GM12878 (cell line): Measurements from ENCODE around the gene FAM81A. TPM values are rescaled to one million over a fixed set of nuclear protein-coding genes. Genes with fewer than 3 reads are reported as not detected.

Experiments used
- ATAC-seq: fragments of 200-7000 bp; cut with Tn5 transposase; 3 replicates; pipeline ENCODE4 v1.9.1; 2020; ENCODE audit warnings: mild to moderate bottlenecking, moderate library complexity
- BruUV-seq: library from RNA; stranded (reverse); fragments of 400-500 nt; replicated peaks from 2 replicates; lab custom pipeline; 2021; lab: Mats Ljungman, UMichigan
- CTCF ChIA-PET: fragments of 300-600 bp; sonication (Branson Sonifier 250); formaldehyde crosslinking; extraction: SDS; loops from one replicate; lab custom pipeline; 2021; ENCODE audit warnings: inconsistent platforms; lab: Yijun Ruan, JAX
- POLR2A ChIA-PET: fragments of 350-600 bp; formaldehyde crosslinking; extraction: SDS; loops from one replicate; lab custom pipeline; 2021; ENCODE audit warnings: inconsistent platforms; lab: Charles Lee
- RAD21 ChIA-PET: fragments of 300-600 bp; sonication (Branson Sonifier 250); formaldehyde crosslinking; loops from one replicate; lab custom pipeline; 2023; ENCODE audit warnings: antibody characterized with exemption; ENCODE audit not compliant: unreplicated experiment; lab: Charles Lee
- SMC1A ChIA-PET: fragments of 300-600 bp; sonication (Branson Sonifier 250); formaldehyde crosslinking; loops from one replicate; lab custom pipeline; 2023; ENCODE audit not compliant: unreplicated experiment, uncharacterized antibody; lab: Charles Lee
- DNase-seq: peaks from one replicate; pipeline ENCODE4 v3.0.0-alpha.2; 2011; ENCODE audit warnings: low read depth, low spot score
- FAIRE-seq: peaks from 3 replicates; lab custom pipeline; 2011; peaks lifted over from hg19 to GRCh38; lab: Jason Lieb, UNC
- H2AFZ ChIP-seq: 2 replicates; pipeline ENCODE4 v1.6.0; 2011; ENCODE audit warnings: low read depth, low read length, control low read depth; ENCODE audit not compliant: control insufficient read depth
- H3K27ac ChIP-seq: 2 replicates; pipeline ENCODE4 v1.5.1; 2011; ENCODE audit warnings: control low read depth; ENCODE audit not compliant: control insufficient read depth, insufficient read depth
- H3K27me3 ChIP-seq, 2 experiments: replicated peaks in 1 of 2; 2 replicates each; pipeline versions ENCODE4 v1.6.0 to v1.6.1; 2011; ENCODE audit warnings: low read length in 1 of 2; ENCODE audit not compliant: control insufficient read depth in 2 of 2, insufficient read depth in 2 of 2
- H3K36me3 ChIP-seq, 2 experiments: 2 replicates each; pipeline ENCODE4 v1.5.1; 2011; ENCODE audit warnings: low read length in 1 of 2; ENCODE audit not compliant: control insufficient read depth in 2 of 2, insufficient read depth in 2 of 2
- H3K4me1 ChIP-seq: 2 replicates; pipeline ENCODE4 v1.6.1; 2011; ENCODE audit warnings: mild to moderate bottlenecking, low read length, moderate library complexity, mixed read lengths; ENCODE audit not compliant: control insufficient read depth, insufficient read depth
- H3K4me2 ChIP-seq: 2 replicates; pipeline ENCODE4 v1.6.0; 2011; ENCODE audit warnings: control low read depth; ENCODE audit not compliant: control insufficient read depth, insufficient read depth
- H3K4me3 ChIP-seq: fragments of 200-600 bp; sonication (generic); 2 replicates; pipeline ENCODE4 v1.5.1; 2016
- H3K79me2 ChIP-seq: 2 replicates; pipeline ENCODE4 v1.6.0; 2011; ENCODE audit warnings: low read length; ENCODE audit not compliant: control insufficient read depth, insufficient read depth
- H3K9ac ChIP-seq: 2 replicates; pipeline ENCODE4 v1.8.0; 2011; ENCODE audit warnings: low read length, control low read depth, mixed read lengths; ENCODE audit not compliant: control insufficient read depth, insufficient read depth
- H3K9me3 ChIP-seq: replicated peaks from 3 replicates; pipeline ENCODE4 v1.5.1; 2011; ENCODE audit warnings: mild to moderate bottlenecking, low read length; ENCODE audit not compliant: control insufficient read depth, insufficient read depth
- H4K20me1 ChIP-seq: 2 replicates; pipeline ENCODE4 v1.6.0; 2011; ENCODE audit not compliant: control insufficient read depth, insufficient read depth
- REST ChIP-seq: IDR thresholded peaks from 2 replicates; pipeline ENCODE4 v1.6.1; 2012; ENCODE audit warnings: mild to moderate bottlenecking, low read depth, low read length
- ZBTB40 ChIP-seq: fragments of 450-650 bp; IDR thresholded peaks from 2 replicates; pipeline ENCODE4 v1.6.1; 2016; ENCODE audit warnings: mild to moderate bottlenecking, moderate library complexity, borderline replicate concordance
- ZNF24 ChIP-seq: fragments of 450-650 bp; IDR thresholded peaks from 2 replicates; pipeline ENCODE4 v1.6.1; 2017; ENCODE audit warnings: antibody characterized with exemption, mild to moderate bottlenecking
- WGBS: methylation state at CpG from one replicate; pipeline ENCODE4 v1.1.6; 2016; ENCODE audit warnings: low lambda C conversion rate; ENCODE audit not compliant: insufficient replicate concordance, insufficient coverage; ENCODE audit errors: missing lambda C conversion rate; 5-methylcytosine and 5-hydroxymethylcytosine counted together
- in situ Hi-C: fragments of 300-500 bp; cut with MboI; formaldehyde crosslinking; loops from 9 replicates; pipeline ENCODE4 v1.14.3; 2018; ENCODE audit warnings: mixed read lengths
- intact Hi-C: fragments of 100-400 bp; cut with micrococcal nuclease; formaldehyde crosslinking; loops from one replicate; pipeline ENCODE4 v1.14.2; 2022; ENCODE audit not compliant: unreplicated experiment
- polyA plus RNA-seq, 11 experiments: library from polyadenylated mRNA; depleted of rRNA in 4 of 11; unstranded in 6 of 11; stranded (reverse) in 5 of 11; fragments of >200 nt; fragmentation: Nextera tagmentation in 4 of 11; fragmentation: Illumina TruSeq in 1 of 11; extraction: Ambion mirVana in 4 of 11; extraction: Trizol in 1 of 11; gene quantifications; 1 replicate in 1 of 11; 2 replicates in 10 of 11; pipeline versions ENCODE4 v1.2.1 to v1.2.3, GENCODE V29; 2011 to 2016; ENCODE audit warnings: inconsistent platforms in 2 of 11, missing spikeins in 2 of 11, low read depth in 1 of 11
- total RNA-seq, 4 experiments: library from RNA; depleted of rRNA in 3 of 4; stranded (reverse); fragments of >200 nt in 3 of 4; fragmentation: Illumina TruSeq in 1 of 4; extraction: Trizol in 1 of 4; gene quantifications; 2 replicates each; pipeline versions ENCODE4 v1.2.1 to v1.2.3, GENCODE V29; 2013 to 2021

FAM81A gene
- total and polyA plus RNA-seq, 10 of the 15 experiments (the other 5 are each of a cell fraction or from before 2014, with no cell fraction given), result 0.18 to 34.5 (median 16.2) TPM

- H3K9me3 ChIP-seq, result no peaks in the 10 kb centered on the region
- no peak for ATAC-seq
- H3K9ac ChIP-seq, result no peak overlapping the region
- peak; percentile 46; the same call in 1 of the 2 replicates for TF ChIP-seq REST
- no peak for TF ChIP-seq ZNF24
- TF ChIP-seq ZBTB40, result no peak
- TF ChIP-seq, all 136 proteins: peak for 1
- Histone ChIP-seq H3K4me1 (peaks cover 17% of the 10 kb centered on the region), H4K20me1 (no peaks in the 10 kb centered on the region), H3K27me3 (no peaks in the 10 kb centered on the region), H3K79me2 (no peaks in the 10 kb centered on the region), H3K4me3 (no peak overlapping the region), H3K36me3 (no peaks in the 10 kb centered on the region), H3K4me2 (no peak overlapping the region), H2AFZ (no peak overlapping the region), H3K27ac (no peak overlapping the region)
- in situ Hi-C loops (no loop called here), intact Hi-C loops (no loop called here)
- BruUV-seq, result no TSS peak
- WGBS, result 68% methylated on average over 11 of the region's 11 CpGs
- ChIA-PET SMC1A (interaction anchor here (1.2 kb wide), 1 partner anchor 14 kb away, joined by 3 read pairs; no protein-coding TSS in a partner anchor), CTCF (no interaction called here), RAD21 (no interaction called here), POLR2A (no interaction called here)
- no peak for FAIRE-seq
- DNase-seq, result no peak
Observed at GRCh38 chr15:59444081-59444835, 6.3 kb downstream of the FAM81A start.
